Prostate gland (tissue), 1 donor: ENCODE data around the gene ADD2.

Source experiments
- POLR2A ChIP-seq: fragments of 450-650 bp; IDR thresholded peaks from one replicate; pipeline ENCODE4 v1.6.1; 2016; ENCODE audit warnings: antibody characterized with exemption, mild to moderate bottlenecking
- POLR2AphosphoS5 ChIP-seq: sonication (generic); formaldehyde crosslinking; IDR thresholded peaks from one replicate; pipeline ENCODE4 v1.6.1; 2017; ENCODE audit warnings: antibody characterized with exemption

- TF ChIP-seq POLR2AphosphoS5 (no peak), POLR2A (no peak)
Measured at GRCh38 chr2:70685771-70686171, 82.2 kb downstream of the ADD2 start.
